Trophoblast cell (in vitro differentiated cells and primary cell): ENCODE results near the gene LEMD2.

Experiments
- DNase-seq, 2 donors: peaks; one replicate each; pipeline ENCODE4 v3.0.0-alpha.2; 2016
- H2AFZ ChIP-seq: 2 replicates; pipeline ENCODE4 v1.6.1; 2013; ENCODE audit warnings: low read length, moderate library complexity, mild to moderate bottlenecking; ENCODE audit not compliant: insufficient read depth, poor library complexity
- H2AK5ac ChIP-seq: 2 replicates; pipeline ENCODE4 v1.6.1; 2013; ENCODE audit warnings: mild to moderate bottlenecking, low read length
- H2BK120ac ChIP-seq: 2 replicates; pipeline ENCODE4 v1.6.1; 2013; ENCODE audit warnings: low read length, mild to moderate bottlenecking, moderate library complexity; ENCODE audit not compliant: insufficient read depth, poor library complexity
- H2BK12ac ChIP-seq: 2 replicates; pipeline ENCODE4 v1.6.1; 2013; ENCODE audit warnings: mild to moderate bottlenecking, low read length, moderate library complexity
- H2BK5ac ChIP-seq: 2 replicates; pipeline ENCODE4 v1.6.1; 2013; ENCODE audit warnings: low read length, low read depth, moderate library complexity, mild to moderate bottlenecking; ENCODE audit not compliant: poor library complexity
- H3K14ac ChIP-seq: 2 replicates; pipeline ENCODE4 v1.6.1; 2013; ENCODE audit warnings: mild to moderate bottlenecking, low read length
- H3K18ac ChIP-seq: 2 replicates; pipeline ENCODE4 v1.6.1; 2013; ENCODE audit warnings: mild to moderate bottlenecking, low read length
- H3K23ac ChIP-seq: 2 replicates; pipeline ENCODE4 v1.6.1; 2013; ENCODE audit warnings: low read length
- H3K27ac ChIP-seq: 2 replicates; pipeline ENCODE4 v1.5.1; 2013; ENCODE audit warnings: low read depth, mild to moderate bottlenecking, inconsistent platforms, low read length, moderate library complexity
- H3K27me3 ChIP-seq: 2 replicates; pipeline ENCODE4 v1.6.1; 2013; ENCODE audit warnings: inconsistent platforms, mild to moderate bottlenecking, low read length, moderate library complexity; ENCODE audit not compliant: insufficient read depth
- H3K36me3 ChIP-seq, 2 experiments: 1 replicate in 1 of 2; 2 replicates in 1 of 2; pipeline ENCODE4 v1.6.1; 2013; ENCODE audit warnings: low read length in 2 of 2, mild to moderate bottlenecking in 2 of 2, moderate library complexity in 1 of 2; ENCODE audit not compliant: insufficient read depth in 2 of 2, control insufficient read depth in 1 of 2
- H3K4ac ChIP-seq: 2 replicates; pipeline ENCODE4 v1.6.1; 2013; ENCODE audit warnings: low read depth, mild to moderate bottlenecking, low read length, moderate library complexity
- H3K4me1 ChIP-seq, 2 experiments: 1 replicate in 1 of 2; 2 replicates in 1 of 2; pipeline ENCODE4 v1.6.1; 2013; ENCODE audit warnings: low read length in 2 of 2, mild to moderate bottlenecking in 2 of 2, moderate library complexity in 1 of 2; ENCODE audit not compliant: insufficient read depth in 2 of 2, control insufficient read depth in 1 of 2
- H3K4me2 ChIP-seq: 2 replicates; pipeline ENCODE4 v1.6.1; 2013; ENCODE audit warnings: inconsistent platforms, mild to moderate bottlenecking, low read length, moderate library complexity
- H3K4me3 ChIP-seq: 2 replicates; pipeline ENCODE4 v1.5.1; 2013; ENCODE audit warnings: mild to moderate bottlenecking, low read depth, low read length, inconsistent platforms
- H3K79me1 ChIP-seq: one replicate; pipeline ENCODE4 v1.6.1; 2013; ENCODE audit warnings: low read length
- H3K79me2 ChIP-seq: 2 replicates; pipeline ENCODE4 v1.6.1; 2013; ENCODE audit warnings: low read length, mild to moderate bottlenecking; ENCODE audit not compliant: control insufficient read depth, insufficient read depth, poor library complexity
- H3K9ac ChIP-seq: 2 replicates; pipeline ENCODE4 v1.6.1; 2013; ENCODE audit warnings: mild to moderate bottlenecking, low read length
- H3K9me3 ChIP-seq: 2 replicates; pipeline ENCODE4 v1.6.1; 2013; ENCODE audit warnings: low read depth, mild to moderate bottlenecking, control low read depth, inconsistent platforms, low read length; ENCODE audit not compliant: insufficient read depth
- H4K12ac ChIP-seq: 2 replicates; pipeline ENCODE4 v1.6.1; 2013; ENCODE audit warnings: low read depth, mild to moderate bottlenecking, low read length, moderate library complexity
- H4K8ac ChIP-seq: 2 replicates; pipeline ENCODE4 v1.6.1; 2013; ENCODE audit warnings: low read depth, mild to moderate bottlenecking, low read length, moderate library complexity
- H4K91ac ChIP-seq: one replicate; pipeline ENCODE4 v1.6.1; 2013; ENCODE audit warnings: low read depth, mild to moderate bottlenecking, low read length, moderate library complexity
- WGBS: extraction: QIAGEN DNeasy Blood & Tissue Kit; methylation state at CpG from one replicate; pipeline ENCODE4 v1.1.7; 2013; ENCODE audit warnings: missing lambda C conversion rate; ENCODE audit not compliant: insufficient read length, insufficient coverage; ENCODE audit errors: extremely low coverage; 5-methylcytosine and 5-hydroxymethylcytosine counted together

LEMD2 gene

DNA sequence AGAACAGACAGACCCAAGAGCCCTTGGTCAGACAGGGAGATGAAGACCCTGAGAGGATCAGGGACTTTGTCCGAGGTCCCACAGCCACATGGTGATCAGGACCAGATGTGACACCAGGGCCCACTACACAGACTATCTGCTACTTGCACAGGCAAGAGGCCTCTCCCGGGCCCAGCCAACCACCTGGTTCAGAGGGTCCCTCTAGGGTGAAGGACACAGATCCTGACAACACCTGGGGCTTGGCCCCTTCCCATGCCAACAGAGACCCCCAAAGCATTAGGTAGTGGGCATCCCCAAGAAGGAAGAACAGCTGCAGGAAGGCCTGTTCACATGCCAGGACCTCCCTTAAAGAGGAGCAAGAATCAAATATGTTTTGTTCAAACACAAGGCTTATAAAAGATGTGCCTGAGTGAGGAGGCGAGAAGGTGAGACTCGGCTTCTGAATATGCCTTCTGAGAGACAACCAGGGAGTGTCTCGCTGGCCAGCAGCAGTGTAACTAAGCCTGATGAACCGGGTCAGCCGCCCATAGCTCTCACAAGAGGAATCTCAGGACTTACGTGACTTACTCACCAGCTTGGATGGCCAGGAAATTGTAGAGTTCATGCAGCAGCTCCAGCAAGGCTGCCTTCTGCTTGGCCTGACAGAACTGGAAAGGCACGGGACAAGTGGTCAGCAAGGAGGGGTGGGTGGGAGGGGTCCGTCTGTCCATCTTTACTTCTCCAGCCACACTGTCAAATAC is 5.0 kb downstream of the LEMD2 start:
- DNase-seq, result peak; percentile 43 to 59
- no peak overlapping the region for H4K91ac ChIP-seq
- no peak overlapping the region for H3K4me2 ChIP-seq
- no peak overlapping the region for H2BK120ac ChIP-seq
- H3K18ac ChIP-seq, result no peak overlapping the region
- H3K27ac ChIP-seq, result no peak overlapping the region
- peaks cover 1% of the 10 kb centered on the region for H3K9me3 ChIP-seq
- H2AK5ac ChIP-seq, result no peak overlapping the region
- H3K23ac ChIP-seq, result no peak overlapping the region
- no peak overlapping the region for H4K8ac ChIP-seq
- no peak overlapping the region for H3K9ac ChIP-seq
- no peak overlapping the region for H2BK5ac ChIP-seq
- no peak overlapping the region for H3K4me3 ChIP-seq
- peaks cover 9% of the 10 kb centered on the region for H3K79me2 ChIP-seq
- H3K27me3 ChIP-seq, result no peaks in the 10 kb centered on the region
- peaks cover 46 to 50% of the 10 kb centered on the region in 2 experiments for H3K36me3 ChIP-seq
- no peak overlapping the region for H4K12ac ChIP-seq
- no peak overlapping the region for H3K14ac ChIP-seq
- no peak overlapping the region for H2AFZ ChIP-seq
- H3K79me1 ChIP-seq, result peaks cover 17% of the 10 kb centered on the region
- no peak overlapping the region for H2BK12ac ChIP-seq
- H3K4me1 ChIP-seq, result peaks cover 24 to 28% of the 10 kb centered on the region in 2 experiments
- no CpG with 5 or more reads among the region's 10 CpGs for WGBS
- H3K4ac ChIP-seq, result no peak overlapping the region

DNA sequence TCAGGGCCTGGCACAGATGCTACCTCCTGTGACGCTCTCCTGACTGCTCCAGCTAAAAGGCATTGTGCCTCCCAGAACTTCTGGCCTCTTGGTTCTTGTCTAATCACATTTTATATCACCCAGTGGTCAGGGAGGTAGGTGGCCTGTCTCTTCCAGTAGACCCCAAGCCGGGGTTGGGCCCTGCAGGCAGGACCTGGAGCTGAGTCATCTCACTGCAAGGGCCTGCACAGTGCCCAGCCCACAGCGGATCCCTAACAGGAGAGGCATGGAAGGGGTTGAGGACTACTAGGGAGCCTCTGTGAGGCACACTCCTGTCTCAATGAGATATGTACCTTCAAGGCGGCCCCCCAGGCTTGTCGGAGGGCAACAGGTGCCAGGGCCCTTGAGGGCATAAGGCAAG is 6.4 kb downstream of the LEMD2 start:
- Histone ChIP-seq H3K4me3 (no peak overlapping the region), H4K12ac (no peak overlapping the region), H3K79me2 (no peaks in the 10 kb centered on the region), H4K91ac (no peak overlapping the region), H3K27me3 (no peaks in the 10 kb centered on the region), H2BK12ac (no peak overlapping the region), H3K79me1 (peaks cover 7% of the 10 kb centered on the region), H3K23ac (no peak overlapping the region), H2BK120ac (no peak overlapping the region), H3K9ac (no peak overlapping the region), H3K4me2 (no peak overlapping the region), H3K4me1 (peaks cover 21 to 23% of the 10 kb centered on the region in 2 experiments), H2AFZ (no peak overlapping the region), H2BK5ac (peak overlapping the region; percentile 6), H3K9me3 (peaks cover 1% of the 10 kb centered on the region), H4K8ac (no peak overlapping the region), H3K4ac (no peak overlapping the region), H2AK5ac (no peak overlapping the region), H3K14ac (no peak overlapping the region), H3K18ac (no peak overlapping the region), H3K36me3 (peaks cover 57 to 64% of the 10 kb centered on the region in 2 experiments), H3K27ac (no peak overlapping the region)
- no peak for DNase-seq
- no CpG with 5 or more reads among the region's 5 CpGs for WGBS

DNA sequence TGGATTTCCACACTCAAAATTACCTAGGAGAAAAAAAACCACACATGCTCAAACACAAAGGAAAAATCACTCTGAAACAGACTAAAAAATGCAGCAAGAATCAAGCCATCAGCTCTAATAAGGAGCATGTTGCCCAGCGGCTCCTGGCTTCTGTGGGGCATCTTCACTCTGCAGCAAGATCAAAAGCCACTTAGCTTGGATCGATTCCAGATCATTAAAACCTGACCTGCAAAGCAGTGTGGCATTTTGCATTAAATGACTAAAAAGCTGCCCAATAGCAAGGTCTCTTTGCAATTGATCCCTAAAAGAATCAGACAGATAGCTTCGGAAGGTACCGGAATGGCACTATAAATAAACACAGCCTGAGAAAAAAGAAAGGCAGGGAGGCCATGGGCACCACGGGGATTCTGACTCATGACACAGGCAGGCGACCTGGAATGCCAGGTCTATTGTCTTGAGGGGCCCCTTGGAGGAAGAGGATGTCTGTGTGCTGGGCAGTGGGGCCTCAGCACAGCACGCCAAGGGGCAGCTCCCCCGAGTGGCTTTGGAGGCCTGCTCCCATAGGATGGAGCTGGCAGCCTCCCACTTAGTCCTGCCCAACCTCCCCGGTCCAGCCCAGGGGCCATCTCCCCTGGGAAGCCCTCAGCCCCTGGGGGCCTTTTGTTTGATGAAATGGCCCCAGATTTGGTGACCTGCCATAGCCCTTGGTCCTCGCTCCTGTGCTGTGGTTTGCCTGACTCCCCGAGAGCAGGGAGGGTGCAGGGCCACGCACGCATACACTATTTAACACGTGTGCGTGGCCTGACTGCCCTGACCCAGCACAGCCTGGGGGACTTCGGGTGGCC is 7.6 kb downstream of the LEMD2 start:
- Histone ChIP-seq H3K27me3 (no peaks in the 10 kb centered on the region), H4K12ac (no peak overlapping the region), H2AFZ (no peak overlapping the region), H3K4ac (no peak overlapping the region), H3K14ac (peak overlapping the region; percentile 36), H2BK5ac (peak overlapping the region; percentile 65), H3K23ac (no peak overlapping the region), H3K79me2 (no peaks in the 10 kb centered on the region), H3K4me3 (no peak overlapping the region), H3K9ac (no peak overlapping the region), H3K18ac (peak overlapping the region; percentile 53), H2AK5ac (peak overlapping the region; percentile 55), H2BK12ac (peak overlapping the region; percentile 5), H3K27ac (peak overlapping the region; percentile 54), H4K91ac (peak overlapping the region; percentile 67), H3K36me3 (peaks cover 69 to 76% of the 10 kb centered on the region in 2 experiments), H3K79me1 (peaks cover 7% of the 10 kb centered on the region), H3K9me3 (peaks cover 1% of the 10 kb centered on the region), H3K4me1 (peaks cover 19 to 21% of the 10 kb centered on the region in 2 experiments), H3K4me2 (peak overlapping the region; percentile 20), H4K8ac (peak overlapping the region; percentile 45), H2BK120ac (no peak overlapping the region)
- WGBS, result no CpG with 5 or more reads among the region's 16 CpGs
- no peak for DNase-seq

GRCh38 chr6:33779895-33780294 is 9.0 kb downstream of the LEMD2 start:
- Histone ChIP-seq H2BK5ac (no peak overlapping the region), H4K12ac (no peak overlapping the region), H3K79me1 (peaks cover 7% of the 10 kb centered on the region), H2AFZ (no peak overlapping the region), H4K8ac (no peak overlapping the region), H4K91ac (no peak overlapping the region), H2AK5ac (no peak overlapping the region), H2BK120ac (no peak overlapping the region), H3K14ac (no peak overlapping the region), H3K9me3 (peaks cover 1% of the 10 kb centered on the region), H3K79me2 (no peaks in the 10 kb centered on the region), H3K4ac (no peak overlapping the region), H3K4me1 (peaks cover 19 to 21% of the 10 kb centered on the region in 2 experiments), H3K4me2 (no peak overlapping the region), H3K9ac (no peak overlapping the region), H3K4me3 (no peak overlapping the region), H3K27me3 (no peaks in the 10 kb centered on the region), H2BK12ac (no peak overlapping the region), H3K23ac (no peak overlapping the region), H3K18ac (no peak overlapping the region), H3K36me3 (peaks cover 78 to 84% of the 10 kb centered on the region in 2 experiments), H3K27ac (no peak overlapping the region)
- no peak for DNase-seq
- no CpG with 5 or more reads among the region's 14 CpGs for WGBS
